Cardiac muscle cell (in vitro differentiated cells and primary cell): ENCODE results near the gene LRP3. TPM values are rescaled to one million over a fixed set of nuclear protein-coding genes. Genes with fewer than 3 reads are reported as not detected.

ENCODE experiments used
- DNase-seq, 2 donors: peaks; one replicate each; pipeline versions ENCODE4 v3.0.0 to v3.0.0-alpha.2; 2010 to 2017; ENCODE audit warnings: low read depth in 1 of 2, low spot score in 1 of 2
- H3K27ac ChIP-seq: fragments of 200-600 bp; sonication (generic); 2 replicates; pipeline ENCODE4 v1.5.1; 2016
- H3K27me3 ChIP-seq: fragments of 200-600 bp; sonication (generic); 2 replicates; pipeline ENCODE4 v1.6.0; 2016; ENCODE audit warnings: control low read depth
- H3K36me3 ChIP-seq: fragments of 200-600 bp; sonication (generic); 2 replicates; pipeline ENCODE4 v1.5.1; 2016; ENCODE audit warnings: control low read depth
- H3K4me1 ChIP-seq: fragments of 200-600 bp; sonication (generic); 2 replicates; pipeline ENCODE4 v1.8.1; 2017; ENCODE audit warnings: low read depth, mild to moderate bottlenecking, mixed run types
- H3K4me3 ChIP-seq: fragments of 200-600 bp; sonication (generic); 2 replicates; pipeline ENCODE4 v1.5.1; 2016; ENCODE audit warnings: mild to moderate bottlenecking
- H3K9me3 ChIP-seq: fragments of 200-600 bp; sonication (generic); 2 replicates; pipeline ENCODE4 v1.5.1; 2017; ENCODE audit warnings: low read depth, mild to moderate bottlenecking, control low read depth
- CTCF ChIP-seq: IDR thresholded peaks from 2 replicates; pipeline ENCODE4 v1.5.1; 2012; ENCODE audit warnings: low read depth, mild to moderate bottlenecking, low read length
- polyA plus RNA-seq: library from polyadenylated mRNA; unstranded; fragments of >200 nt; fragmentation: Nextera tagmentation; extraction: Ambion mirVana; gene quantifications from 2 replicates; pipeline ENCODE4 v1.2.1, GENCODE V29; 2016
- total RNA-seq: library from RNA; depleted of rRNA; stranded (reverse); fragments of >200 nt; gene quantifications from 2 replicates; pipeline ENCODE4 v1.2.3, GENCODE V29; 2016

Gene LRP3
- total and polyA plus RNA-seq, 2 experiments from 2014 or later, result 38.4 to 39.4 TPM

- Histone ChIP-seq H3K4me1 (no peaks in the 10 kb centered on the region), H3K27me3 (peaks cover 15% of the 10 kb centered on the region), H3K9me3 (no peaks in the 10 kb centered on the region), H3K27ac (no peak overlapping the region), H3K36me3 (no peaks in the 10 kb centered on the region), H3K4me3 (no peak overlapping the region)
- TF ChIP-seq CTCF, result no peak
- no peak for DNase-seq
Observed at GRCh38 chr19:33235996-33236350, 41.8 kb downstream of the LRP3 start.

GRCh38 chr19:33236696-33237390, 42.7 kb downstream of the LRP3 start:
- Histone ChIP-seq H3K4me1 (no peaks in the 10 kb centered on the region), H3K36me3 (no peaks in the 10 kb centered on the region), H3K27ac (no peak overlapping the region), H3K27me3 (peaks cover 8% of the 10 kb centered on the region), H3K9me3 (no peaks in the 10 kb centered on the region), H3K4me3 (no peak overlapping the region)
- no peak for TF ChIP-seq CTCF
- DNase-seq, result no peak

- no peaks in the 10 kb centered on the region for H3K36me3 ChIP-seq
- H3K4me3 ChIP-seq, result no peak overlapping the region
- no peak for TF ChIP-seq CTCF
- H3K4me1 ChIP-seq, result no peaks in the 10 kb centered on the region
- H3K27me3 ChIP-seq, result no peaks in the 10 kb centered on the region
- DNase-seq, result no peak
- no peaks in the 10 kb centered on the region for H3K9me3 ChIP-seq
- no peak overlapping the region for H3K27ac ChIP-seq
Observed at GRCh38 chr19:33238481-33239149, 44.5 kb downstream of the LRP3 start.

- Histone ChIP-seq H3K27me3 (no peaks in the 10 kb centered on the region), H3K27ac (no peak overlapping the region), H3K4me3 (no peak overlapping the region), H3K36me3 (no peaks in the 10 kb centered on the region), H3K9me3 (no peaks in the 10 kb centered on the region), H3K4me1 (no peaks in the 10 kb centered on the region)
- TF ChIP-seq CTCF, result no peak
- DNase-seq, result no peak
Observed at GRCh38 chr19:33239223-33239975, 45.3 kb downstream of the LRP3 start.

GRCh38 chr19:33240181-33240771, 46.1 kb downstream of the LRP3 start:
- DNase-seq, result no peak
- Histone ChIP-seq H3K4me3 (no peak overlapping the region), H3K27me3 (no peaks in the 10 kb centered on the region), H3K4me1 (no peaks in the 10 kb centered on the region), H3K27ac (no peak overlapping the region), H3K9me3 (no peaks in the 10 kb centered on the region), H3K36me3 (no peaks in the 10 kb centered on the region)
- no peak for TF ChIP-seq CTCF
